Endothelial cell of umbilical vein (primary cell): Measurements from ENCODE around the gene NDUFB4. TPM values are rescaled to one million over a fixed set of nuclear protein-coding genes. Genes with fewer than 3 reads are reported as not detected.

Source experiments
- BruUV-seq: library from RNA; stranded (reverse); fragments of 400-500 nt; replicated peaks from 2 replicates; lab custom pipeline; 2021; lab: Mats Ljungman, UMichigan
- CTCF ChIA-PET: fragments of 300-600, 350-600 bp; sonication (Branson Sonifier 250); formaldehyde crosslinking; loops from one replicate; lab custom pipeline; 2021; ENCODE audit warnings: antibody characterized with exemption, inconsistent platforms; lab: Charles Lee
- POLR2A ChIA-PET: fragments of 300-600, 350-600 bp; sonication (Branson Sonifier 250); formaldehyde crosslinking; loops from one replicate; lab custom pipeline; 2021; ENCODE audit warnings: antibody characterized with exemption, inconsistent platforms; lab: Charles Lee
- DNase-seq: peaks from one replicate; pipeline ENCODE4 v3.0.0-alpha.2; 2011; ENCODE audit warnings: low read depth, low spot score
- FAIRE-seq: peaks from 2 replicates; lab custom pipeline; 2011; peaks lifted over from hg19 to GRCh38; lab: Jason Lieb, UNC
- H2AFZ ChIP-seq: 2 replicates; pipeline ENCODE4 v1.6.0; 2012; ENCODE audit warnings: low read depth, low read length, control low read depth, inconsistent platforms
- H3K27ac ChIP-seq: 2 replicates; pipeline ENCODE4 v1.5.1; 2011; ENCODE audit warnings: low read depth, mild to moderate bottlenecking, control low read depth, low read length, moderate library complexity; ENCODE audit not compliant: insufficient read depth
- H3K27me3 ChIP-seq, 2 experiments: 2 replicates each; pipeline versions ENCODE4 v1.6.0 to v1.6.1; 2011; ENCODE audit warnings: low read length in 2 of 2, mixed read lengths in 1 of 2; ENCODE audit not compliant: control insufficient read depth in 2 of 2, insufficient read depth in 2 of 2
- H3K36me3 ChIP-seq, 2 experiments: 2 replicates in 1 of 2; 3 replicates in 1 of 2; pipeline ENCODE4 v1.5.1; 2011; ENCODE audit warnings: low read length in 2 of 2, mild to moderate bottlenecking in 1 of 2, moderate library complexity in 1 of 2; ENCODE audit not compliant: control insufficient read depth in 2 of 2, insufficient read depth in 2 of 2; ENCODE audit errors: extremely low read depth in 1 of 2
- H3K4me1 ChIP-seq: 3 replicates; pipeline ENCODE4 v1.5.1; 2011; ENCODE audit warnings: mild to moderate bottlenecking, low read length; ENCODE audit not compliant: control insufficient read depth, insufficient read depth; ENCODE audit errors: extremely low read depth
- H3K4me2 ChIP-seq: 2 replicates; pipeline ENCODE4 v1.6.1; 2011; ENCODE audit warnings: low read length, control low read depth, mixed read lengths; ENCODE audit not compliant: insufficient read depth
- H3K4me3 ChIP-seq, 3 experiments: fragments of 200-600 bp in 1 of 3; sonication (generic), shearing (Covaris generic) in 1 of 3; replicated peaks in 1 of 3; 2 replicates each; pipeline ENCODE4 v1.5.1; 2011 to 2016; ENCODE audit warnings: control low read depth in 3 of 3, low read length in 3 of 3, mild to moderate bottlenecking in 2 of 3, inconsistent platforms in 1 of 3, low read depth in 1 of 3, moderate library complexity in 1 of 3; ENCODE audit not compliant: insufficient read depth in 1 of 3
- H3K79me2 ChIP-seq: 2 replicates; pipeline ENCODE4 v1.6.0; 2012; ENCODE audit warnings: low read length, inconsistent platforms; ENCODE audit not compliant: control insufficient read depth, insufficient read depth
- H3K9ac ChIP-seq: replicated peaks from 2 replicates; pipeline ENCODE3; 2011; ENCODE audit warnings: low read length, control low read depth; ENCODE audit not compliant: insufficient read depth; ENCODE audit errors: extremely low read depth
- H3K9me1 ChIP-seq: replicated peaks from 3 replicates; pipeline ENCODE4 v1.6.0; 2011; ENCODE audit warnings: mild to moderate bottlenecking, low read length; ENCODE audit not compliant: control insufficient read depth, insufficient read depth; ENCODE audit errors: extremely low read depth
- H3K9me3 ChIP-seq: replicated peaks from 2 replicates; pipeline ENCODE4 v1.5.1; 2012; ENCODE audit warnings: low read length, inconsistent platforms; ENCODE audit not compliant: control insufficient read depth, insufficient read depth
- H4K20me1 ChIP-seq: replicated peaks from 2 replicates; pipeline ENCODE3; 2011; ENCODE audit warnings: mild to moderate bottlenecking, low read length; ENCODE audit not compliant: control insufficient read depth, insufficient read depth; ENCODE audit errors: extremely low read depth
- CTCF ChIP-seq, 2 donors: IDR thresholded peaks; 1 replicate in 1 of 2; 2 replicates in 1 of 2; pipeline ENCODE4 v1.5.1; 2011; ENCODE audit warnings: low read length in 2 of 2, mild to moderate bottlenecking in 2 of 2, moderate library complexity in 2 of 2, control low read depth in 1 of 2, inconsistent platforms in 1 of 2, low read depth in 1 of 2; ENCODE audit not compliant: insufficient read depth in 1 of 2; ENCODE audit errors: extremely low read depth in 1 of 2
- EZH2 ChIP-seq: IDR thresholded peaks from 2 replicates; pipeline ENCODE4 v1.6.1; 2012; ENCODE audit warnings: borderline replicate concordance, low read depth, mild to moderate bottlenecking, moderate library complexity, low read length, inconsistent platforms; ENCODE audit not compliant: severe bottlenecking
- FOS ChIP-seq: IDR thresholded peaks from 2 replicates; pipeline ENCODE4 v1.6.1; 2011; ENCODE audit warnings: mild to moderate bottlenecking, low read length, moderate library complexity, borderline replicate concordance; ENCODE audit not compliant: insufficient read depth
- GATA2 ChIP-seq: IDR thresholded peaks from 2 replicates; pipeline ENCODE4 v1.7.0; 2011; ENCODE audit warnings: low read depth, mild to moderate bottlenecking, moderate library complexity, mixed read lengths, low read length; ENCODE audit not compliant: insufficient read length, insufficient read depth
- JUN ChIP-seq: IDR thresholded peaks from 2 replicates; pipeline ENCODE4 v1.6.1; 2011; ENCODE audit warnings: borderline replicate concordance, low read depth; ENCODE audit not compliant: insufficient read length, insufficient read depth
- MAX ChIP-seq: IDR thresholded peaks from 2 replicates; pipeline ENCODE4 v1.6.1; 2011; ENCODE audit not compliant: insufficient read depth, insufficient read length
- MYC ChIP-seq: IDR thresholded peaks from one replicate; pipeline ENCODE4 v1.6.1; 2011; ENCODE audit warnings: mild to moderate bottlenecking, low read depth, low read length
- dilution Hi-C: fragments of 300-500 bp; cut with MboI; formaldehyde crosslinking; loops from one replicate; pipeline ENCODE4 v1.15.0; 2019; ENCODE audit warnings: low sequenced_read_pairs; ENCODE audit not compliant: extremely low pct_ligation_motif_present
- intact Hi-C: fragments of 100-400 bp; cut with micrococcal nuclease; formaldehyde crosslinking; loops from one replicate; pipeline ENCODE4 v1.10.0; 2022
- polyA plus RNA-seq, 4 experiments: library from polyadenylated mRNA; depleted of rRNA in 3 of 4; stranded (reverse) in 3 of 4; unstranded in 1 of 4; fragments of >200 nt; gene quantifications; 2 replicates each; pipeline versions ENCODE4 v1.2.1 to v1.2.3, GENCODE V29; 2011 to 2012; ENCODE audit warnings: missing spikeins in 1 of 4
- total RNA-seq: library from RNA; stranded (reverse); gene quantifications from 2 replicates; pipeline ENCODE4 v1.2.3, GENCODE V29; 2021

The NDUFB4 gene
- total and polyA plus RNA-seq, 2 donors (not counting 3 experiments of a cell fraction or from before 2014, with no cell fraction given) = 140 to 191 TPM

DNA sequence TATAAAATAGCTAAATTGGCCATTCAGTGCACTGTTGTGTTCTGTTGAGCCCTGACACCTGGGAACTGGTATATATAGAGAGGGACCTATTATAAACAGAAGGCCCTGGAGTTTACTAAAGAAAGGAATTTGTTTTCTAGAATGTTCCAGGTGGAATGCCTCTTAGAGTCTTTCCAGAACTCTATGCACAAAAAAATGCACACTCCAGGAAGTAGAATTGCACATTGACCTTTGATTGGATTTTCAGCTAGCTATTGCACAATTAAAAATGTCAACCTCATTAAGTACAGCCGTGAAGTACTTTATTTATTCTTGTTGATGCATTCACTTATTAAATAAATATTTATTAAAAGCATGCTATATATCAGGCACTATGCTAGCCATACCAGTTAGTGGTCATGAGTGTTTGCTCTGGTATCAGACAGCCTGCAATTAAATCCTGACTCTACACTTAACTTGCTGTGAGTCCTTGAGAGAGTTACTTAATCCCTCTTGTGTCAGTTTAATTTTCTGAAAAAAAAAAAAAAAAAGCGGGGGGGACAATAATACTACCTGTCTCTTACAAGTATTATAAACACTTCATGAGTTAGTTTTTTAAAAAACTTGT, 40.8 kb downstream of the NDUFB4 start:
- dilution Hi-C loops (no loop called here), intact Hi-C loops (no loop called here)

More for the DNA sequence above, 40.8 kb downstream of the NDUFB4 start:
- Histone ChIP-seq H3K4me1 (no peaks in the 10 kb centered on the region), H3K4me3 (no peak overlapping the region), H3K79me2 (no peaks in the 10 kb centered on the region), H3K9ac (no peak overlapping the region), H4K20me1 (no peaks in the 10 kb centered on the region), H2AFZ (no peak overlapping the region), H3K4me2 (no peak overlapping the region), H3K9me3 (no peaks in the 10 kb centered on the region), H3K27me3 (no peaks in the 10 kb centered on the region), H3K27ac (no peak overlapping the region), H3K9me1 (no peaks in the 10 kb centered on the region), H3K36me3 (no peaks in the 10 kb centered on the region)
- TF ChIP-seq GATA2 (no peak), FOS (no peak), JUN (no peak), CTCF (IDR thresholded peaks at IDR 0.05; ENCODE audit: extremely low read depth in 1 of 2, insufficient read depth in 1 of 2, low read depth in 1 of 2, low read length in 2 of 2) (no peak), EZH2 (no peak), MAX (no peak), MYC (no peak)
- POLR2A ChIA-PET = interaction anchor here (0.7 kb wide), 1 partner anchor 11 kb away, joined by 10 read pairs; no protein-coding TSS in a partner anchor
- CTCF ChIA-PET = no interaction called here
- FAIRE-seq (no peak), DNase-seq (no peak)
- BruUV-seq = no TSS peak
